K562 (cell line): ENCODE measurements around the gene RASGRP4. TPM values are rescaled to one million over a fixed set of nuclear protein-coding genes. Genes with fewer than 3 reads are reported as not detected.

Source experiments
- ATAC-seq: fragments of 200-7000 bp; cut with Tn5 transposase; 3 replicates; pipeline ENCODE4 v1.9.1; 2020; ENCODE audit warnings: moderate library complexity
- BruUV-seq: library from RNA; stranded (reverse); fragments of 400-500 nt; replicated peaks from 2 replicates; lab custom pipeline; 2021; lab: Mats Ljungman, UMichigan
- CTCF ChIA-PET: fragments of 300-600 bp; formaldehyde crosslinking; extraction: SDS; loops from one replicate; lab custom pipeline; 2021; ENCODE audit warnings: low intra/inter-chr PET ratio; lab: Yijun Ruan, JAX
- POLR2A ChIA-PET: fragments of 300-600, 350-650 bp; sonication (Branson Sonifier 250); formaldehyde crosslinking; extraction: SDS; loops from one replicate; lab custom pipeline; 2021; ENCODE audit warnings: antibody characterized with exemption, inconsistent platforms; lab: Yijun Ruan, JAX
- DNase-seq, 4 experiments: peaks; one replicate each; pipeline versions ENCODE4 v3.0.0 to v3.0.0-alpha.2; 2011 to 2018; ENCODE audit warnings: low spot score in 3 of 4, mixed read lengths in 3 of 4; ENCODE audit errors: extremely low read depth in 1 of 4
- FAIRE-seq: peaks from 2 replicates; lab custom pipeline; 2011; peaks lifted over from hg19 to GRCh38; lab: Jason Lieb, UNC
- H2AFZ ChIP-seq: 2 replicates; pipeline ENCODE4 v1.6.0; 2011; ENCODE audit warnings: low read depth, low read length, control low read depth, inconsistent platforms
- H3K27ac ChIP-seq: fragments of 200-600 bp; 3 replicates; pipeline ENCODE4 v1.8.0; 2011; ENCODE audit warnings: low read depth, mild to moderate bottlenecking, control low read depth, inconsistent platforms, low read length, moderate library complexity, mixed read lengths; ENCODE audit errors: extremely low read depth
- H3K27me3 ChIP-seq, 2 experiments: fragments of 300-600 bp in 1 of 2; 2 replicates in 1 of 2; 3 replicates in 1 of 2; pipeline versions ENCODE4 v1.6.0 to v1.8.0; 2011; ENCODE audit warnings: inconsistent platforms in 2 of 2, low read length in 2 of 2, mild to moderate bottlenecking in 1 of 2, mixed read lengths in 1 of 2, moderate library complexity in 1 of 2; ENCODE audit not compliant: control insufficient read depth in 2 of 2, insufficient read depth in 2 of 2
- H3K36me3 ChIP-seq: fragments of 300-600 bp; 3 replicates; pipeline ENCODE4 v1.8.0; 2011; ENCODE audit warnings: mild to moderate bottlenecking, low read length, inconsistent platforms; ENCODE audit not compliant: control insufficient read depth, insufficient read depth
- H3K4me1 ChIP-seq, 2 experiments: fragments of 200-600 bp in 1 of 2; replicated peaks in 1 of 2; 2 replicates in 1 of 2; 3 replicates in 1 of 2; pipeline versions ENCODE4 v1.5.1 to v1.8.0; 2011; ENCODE audit warnings: inconsistent platforms in 2 of 2, low read length in 2 of 2, mild to moderate bottlenecking in 1 of 2, mixed read lengths in 1 of 2, moderate library complexity in 1 of 2; ENCODE audit not compliant: control insufficient read depth in 2 of 2, insufficient read depth in 2 of 2
- H3K4me2 ChIP-seq: 2 replicates; pipeline ENCODE4 v1.6.1; 2011; ENCODE audit warnings: low read length, control low read depth, inconsistent platforms, mixed read lengths; ENCODE audit not compliant: insufficient read depth
- H3K4me3 ChIP-seq: fragments of 200-600 bp; sonication (generic), shearing (Covaris generic); 2 replicates; pipeline ENCODE4 v1.5.1; 2016; ENCODE audit warnings: control low read depth, inconsistent platforms
- H3K79me2 ChIP-seq: fragments of 200-600 bp; 3 replicates; pipeline ENCODE4 v1.8.0; 2011; ENCODE audit warnings: low read length, inconsistent platforms; ENCODE audit not compliant: control insufficient read depth, insufficient read depth
- H3K9ac ChIP-seq, 2 experiments: 2 replicates each; pipeline versions ENCODE4 v1.6.0 to v1.6.1; 2011; ENCODE audit warnings: low read depth in 2 of 2, low read length in 2 of 2, control low read depth in 1 of 2, inconsistent platforms in 1 of 2, mild to moderate bottlenecking in 1 of 2, mixed read lengths in 1 of 2; ENCODE audit not compliant: insufficient read depth in 1 of 2
- H3K9me1 ChIP-seq: one replicate; pipeline ENCODE4 v1.6.0; 2011; ENCODE audit warnings: inconsistent platforms, mild to moderate bottlenecking, low read length, moderate library complexity; ENCODE audit not compliant: control insufficient read depth, insufficient read depth
- H3K9me3 ChIP-seq: replicated peaks from 2 replicates; pipeline ENCODE4 v1.5.1; 2011; ENCODE audit warnings: low read depth, low read length, inconsistent platforms; ENCODE audit not compliant: control insufficient read depth, insufficient read depth
- H4K20me1 ChIP-seq: replicated peaks from 2 replicates; pipeline ENCODE4 v1.6.1; 2011; ENCODE audit warnings: low read length, inconsistent platforms, mixed read lengths; ENCODE audit not compliant: control insufficient read depth, insufficient read depth
- CBX3 ChIP-seq, 2 experiments: IDR thresholded peaks; 1 replicate in 1 of 2; 2 replicates in 1 of 2; pipeline ENCODE4 v1.6.1; 2012; ENCODE audit warnings: inconsistent platforms in 2 of 2, low read length in 2 of 2, borderline replicate concordance in 1 of 2, control low read depth in 1 of 2
- ELF4 ChIP-seq: fragments of 450-650 bp; formaldehyde crosslinking; IDR thresholded peaks from 2 replicates; pipeline ENCODE4 v1.4.0; 2022; ENCODE audit warnings: missing genetic modification characterization
- MITF ChIP-seq: IDR thresholded peaks from 2 replicates; pipeline ENCODE4 v1.6.1; 2014; ENCODE audit warnings: antibody characterized with exemption
- PBX2 ChIP-seq, 2 experiments: IDR thresholded peaks in 1 of 2; conservative IDR thresholded peaks in 1 of 2; 2 replicates each; pipeline ENCODE4 v1.6.1; 2016; ENCODE audit warnings: low read depth in 2 of 2, mild to moderate bottlenecking in 1 of 2, missing compliant biosample characterization in 1 of 2, missing genetic modification characterization in 1 of 2, moderate library complexity in 1 of 2
- RBM25 ChIP-seq: fragments of 200-400 bp; formaldehyde crosslinking; IDR thresholded peaks from 2 replicates; pipeline ENCODE4 v1.6.1; 2018; ENCODE audit warnings: low read length, low read depth, moderate library complexity; ENCODE audit not compliant: severe bottlenecking
- ZNF121 ChIP-seq: sonication (generic); formaldehyde crosslinking; conservative IDR thresholded peaks from 2 replicates; pipeline ENCODE4 v1.8.0; 2022; ENCODE audit warnings: missing genetic modification reagents
- ZNF24 ChIP-seq: fragments of 450-650 bp; IDR thresholded peaks from 2 replicates; pipeline ENCODE4 v1.6.1; 2016
- ZNF324 ChIP-seq: fragments of 250-450 bp; sonication (Bioruptor Pico); IDR thresholded peaks from 2 replicates; pipeline ENCODE4 v1.4.0; 2020; ENCODE audit warnings: mild to moderate bottlenecking
- WGBS: fragments of 100-300 bp; shearing (Covaris generic); methylation state at CpG from one replicate; pipeline ENCODE4 v1.1.6; 2016; ENCODE audit warnings: low coverage, mixed read lengths; ENCODE audit not compliant: insufficient coverage; ENCODE audit errors: missing lambda C conversion rate; 5-methylcytosine and 5-hydroxymethylcytosine counted together
- in situ Hi-C: fragments of 300-500 bp; cut with MboI; formaldehyde crosslinking; loops from 4 replicates; pipeline ENCODE4 v1.15.0; 2018; ENCODE audit warnings: inconsistent platforms, mixed read lengths
- intact Hi-C: fragments of 100-400 bp; cut with micrococcal nuclease; formaldehyde crosslinking; loops from 2 replicates; pipeline ENCODE4 v1.14.2; 2022
- polyA plus RNA-seq, 8 experiments: library from polyadenylated mRNA; depleted of rRNA in 4 of 8; stranded (reverse) in 5 of 8; unstranded in 3 of 8; fragments of >200 nt; fragmentation: Nextera tagmentation in 2 of 8; fragmentation: Illumina TruSeq in 1 of 8; extraction: Ambion mirVana in 2 of 8; extraction: Trizol in 1 of 8; gene quantifications; 2 replicates each; pipeline versions ENCODE4 v1.2.1 to v1.2.3, GENCODE V29; 2011 to 2014; ENCODE audit warnings: inconsistent platforms in 1 of 8, missing spikeins in 1 of 8
- total RNA-seq, 7 experiments: library from RNA; depleted of rRNA in 6 of 7; stranded (reverse); fragments of >200 nt in 6 of 7; fragmentation: Illumina TruSeq in 2 of 7; extraction: Trizol in 2 of 7; gene quantifications; 2 replicates each; pipeline versions ENCODE4 v1.2.1 to v1.2.3, GENCODE V29; 2011 to 2021; ENCODE audit warnings: low replicate concordance in 1 of 7

The RASGRP4 gene
- total and polyA plus RNA-seq, 9 of the 15 experiments (the other 6 are each of a cell fraction or from before 2014, with no cell fraction given) = 0.39 to 4.6 (median 3.8) TPM

- no peak for DNase-seq
- Histone ChIP-seq H3K9ac (no peak overlapping the region), H3K4me2 (no peak overlapping the region), H3K27ac (no peak overlapping the region), H3K79me2 (0 out of 3 replicates have a peak, but pooled peaks cover 9% of the 10 kb centered on the region), H3K9me3 (no peaks in the 10 kb centered on the region), H3K9me1 (no peaks in the 10 kb centered on the region), H3K36me3 (no peaks in the 10 kb centered on the region), H3K27me3 (no peaks in the 10 kb centered on the region), H3K4me1 (peaks cover 33 to 35% of the 10 kb centered on the region in 2 experiments), H3K4me3 (no peak overlapping the region), H2AFZ (peak overlapping the region; percentile 29; the same call in 1 of the 2 replicates), H4K20me1 (no peaks in the 10 kb centered on the region)
- POLR2A ChIA-PET = interaction anchor here (0.5 kb wide), 1 partner anchor 32 kb away, joined by 5 read pairs; no protein-coding TSS in a partner anchor
- no peak for TF ChIP-seq ZNF324
- TF ChIP-seq ZNF24 = no peak
- no peak for TF ChIP-seq CBX3 (IDR thresholded peaks at IDR 0.05; ENCODE audit: borderline replicate concordance in 1 of 2, low read length in 2 of 2)
- peak; percentile 50 for TF ChIP-seq RBM25
- peak; percentile 28 for TF ChIP-seq ZNF121 (CRISPR knock-in tag)
- no TSS peak for BruUV-seq
- no peak for ATAC-seq
- intact Hi-C loops (no loop called here), in situ Hi-C loops (no loop called here)
- no peak for FAIRE-seq
- WGBS = 55% methylated on average over 2 of the region's 2 CpGs
- CTCF ChIA-PET = no interaction called here
Measured at GRCh38 chr19:38429811-38430156, 3.8 kb upstream of the RASGRP4 start.

- H3K4me1 ChIP-seq = peaks cover 29% of the 10 kb centered on the region in 2 experiments; a peak in 4 of 5 replicates
- no peak overlapping the region; a peak in 1 of 4 replicates for H3K9ac ChIP-seq
- H3K27ac ChIP-seq = no peak overlapping the region
- H4K20me1 ChIP-seq = no peaks in the 10 kb centered on the region
- no peaks in the 10 kb centered on the region for H3K9me3 ChIP-seq
- FAIRE-seq = no peak
- H3K4me3 ChIP-seq = no peak overlapping the region
- H3K79me2 ChIP-seq = peaks cover 8% of the 10 kb centered on the region; the same call in 1 of the 3 replicates
- in situ Hi-C loops (no loop called here), intact Hi-C loops (no loop called here)
- H3K4me2 ChIP-seq = no peak overlapping the region
- no peak for DNase-seq
- ChIA-PET POLR2A (no interaction called here), CTCF (no interaction called here)
- no peak for ATAC-seq
- TF ChIP-seq MITF = no peak
- TF ChIP-seq PBX2 (CRISPR knock-in tag; IDR thresholded peaks at IDR 0.05; ENCODE audit: low read depth) = no peak
- TF ChIP-seq PBX2 (tag; conservative IDR thresholded peaks at IDR 0.05; ENCODE audit: low read depth) = 0 out of 2 replicates have a peak, but pooled peaks have one; percentile 13
- no peak for TF ChIP-seq ELF4 (CRISPR knock-in tag)
- no peaks in the 10 kb centered on the region for H3K36me3 ChIP-seq
- WGBS = 47% methylated on average over 11 of the region's 14 CpGs
- H3K9me1 ChIP-seq = no peaks in the 10 kb centered on the region
- no TSS peak for BruUV-seq
- H3K27me3 ChIP-seq = no peaks in the 10 kb centered on the region
- peak overlapping the region; percentile 29; the same call in 1 of the 2 replicates for H2AFZ ChIP-seq
Measured at GRCh38 chr19:38429055-38429810, 3.2 kb upstream of the RASGRP4 start.
